ENCODE results near the gene TINAGL1.

The TINAGL1 gene

DNA sequence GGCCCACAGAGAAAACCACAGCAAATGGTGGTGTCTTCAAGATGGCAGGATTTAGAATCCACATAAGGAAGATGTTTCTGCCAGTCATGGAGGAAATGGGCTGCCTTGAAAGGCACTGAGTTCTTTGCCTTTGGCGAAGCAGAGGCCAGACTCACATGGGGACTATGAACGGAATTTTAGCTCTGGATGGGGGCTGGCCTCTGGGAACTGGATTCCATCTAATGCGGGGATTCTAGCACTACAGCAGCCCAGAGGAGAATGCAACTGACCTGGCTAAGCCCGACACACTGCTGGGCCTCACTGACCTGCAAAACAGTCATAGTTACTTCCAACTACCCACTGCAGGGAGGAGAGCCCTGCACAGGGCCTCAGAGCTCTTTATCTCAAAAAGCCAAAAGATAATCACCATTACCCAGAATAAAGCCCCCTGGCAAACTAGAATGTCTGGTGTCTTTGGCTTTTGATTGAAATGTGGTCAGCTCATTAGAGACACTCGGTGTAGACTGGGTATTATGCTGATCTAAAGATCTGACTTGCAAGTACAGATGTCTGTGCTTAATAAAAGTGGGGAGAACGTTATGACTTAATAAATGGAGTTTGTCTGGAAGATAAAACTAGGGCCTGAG lies 52.7 kb downstream of the TINAGL1 start:
- DNase-seq: no peak

DNA sequence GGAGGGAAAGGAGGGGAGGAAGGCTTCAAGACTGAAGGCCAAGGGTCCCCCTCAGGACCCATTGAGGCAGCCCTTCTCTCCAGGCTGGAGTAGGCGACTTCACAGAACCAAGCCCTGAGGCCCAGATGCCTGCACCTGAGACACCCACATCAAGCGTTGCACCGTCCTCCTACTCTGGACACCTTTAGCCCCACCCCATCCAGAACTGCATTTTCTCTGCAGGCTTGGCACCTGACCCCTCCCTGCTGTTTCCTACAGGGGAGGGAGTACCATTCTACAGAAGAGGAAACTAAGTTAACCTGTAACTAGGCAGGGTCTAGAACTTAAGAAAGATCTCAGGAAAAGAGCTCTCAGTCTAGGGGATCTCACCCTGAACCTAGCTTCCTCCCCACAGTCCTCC lies 56.3 kb downstream of the TINAGL1 start:
- DNase-seq: no peak

DNA sequence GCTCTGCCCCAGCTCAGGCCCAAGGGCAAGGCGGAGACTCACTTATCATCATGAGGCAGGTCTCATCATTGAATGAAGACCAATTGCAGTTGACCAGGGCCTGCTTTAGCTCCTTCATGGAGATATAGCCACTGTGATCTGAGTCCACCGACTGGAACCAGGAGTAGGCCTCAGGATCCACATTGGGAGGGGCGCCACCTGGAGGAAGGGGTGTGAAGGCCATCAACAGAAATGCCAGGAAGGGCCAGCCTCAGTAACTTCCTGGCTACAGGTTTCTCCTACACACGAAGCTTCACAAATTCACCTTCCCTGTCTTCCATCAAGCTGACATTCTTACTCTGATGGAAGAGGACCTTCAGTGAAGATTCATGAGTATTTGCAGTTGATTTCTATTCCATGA lies 56.8 kb downstream of the TINAGL1 start:
- no peak for DNase-seq
